Stimulated activated CD4-positive, alpha-beta T cell treated with anti-CD3 and anti-CD28 coated beads, Interleukin-12 subunit alpha, Interleukin-12 subunit beta, amount 100 ng/mL, for 48 hours (primary cell): ENCODE results near the gene TRIOBP.
"Not testable (repeated sequence)": the region's sequence is repeated elsewhere in the genome, so short reads cannot be mapped to it uniquely, and the experiment has no call there.

Experiments
- DNase-seq, 3 donors: peaks; one replicate each; pipeline ENCODE4 v3.0.0-alpha.2; 2020; ENCODE audit warnings: low read depth in 2 of 3, low spot score in 1 of 3

Gene TRIOBP

GRCh38 chr22:37769056-37769455 lies 72.2 kb downstream of the TRIOBP start:
- DNase-seq, result no peak

- no peak for DNase-seq
These were observed 74.2 kb downstream of the TRIOBP start for GRCh38 chr22:37771081-37771480.

DNA sequence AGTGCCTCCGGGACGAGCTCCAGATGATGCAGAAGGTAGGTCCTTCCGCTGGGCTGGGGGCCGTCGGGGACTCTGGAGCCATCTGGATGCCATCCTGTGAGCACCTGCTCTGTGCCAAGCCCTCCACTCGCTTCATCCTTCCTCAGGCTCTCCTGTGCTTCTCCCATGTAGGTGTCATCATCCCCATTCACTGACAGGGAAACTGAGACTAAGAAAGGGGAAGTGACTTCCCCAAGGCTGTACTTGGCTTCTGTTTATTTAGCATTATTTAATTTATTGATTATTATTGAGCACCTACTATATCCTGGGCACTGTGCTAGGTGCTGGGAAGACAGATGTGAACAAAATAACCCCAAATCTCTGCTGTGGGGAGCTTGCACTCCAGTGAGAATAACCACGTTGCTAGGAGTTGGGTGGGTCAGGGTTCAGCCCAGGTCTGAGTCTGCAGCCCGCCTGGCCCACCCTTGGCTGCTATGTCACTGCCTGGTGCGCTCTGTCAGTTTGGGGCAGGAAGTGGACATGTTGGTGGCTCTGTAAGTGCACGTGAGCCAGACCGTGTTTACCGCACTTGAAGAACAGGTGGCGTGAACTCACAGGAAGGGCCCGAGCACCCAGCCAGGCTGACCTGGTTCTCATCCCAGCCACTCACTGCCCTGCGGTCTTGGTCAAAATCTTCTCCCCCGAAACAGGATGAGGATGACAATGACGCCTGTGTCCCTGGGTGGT lies 75.0 kb downstream of the TRIOBP start:
- DNase-seq, result no peak

DNA sequence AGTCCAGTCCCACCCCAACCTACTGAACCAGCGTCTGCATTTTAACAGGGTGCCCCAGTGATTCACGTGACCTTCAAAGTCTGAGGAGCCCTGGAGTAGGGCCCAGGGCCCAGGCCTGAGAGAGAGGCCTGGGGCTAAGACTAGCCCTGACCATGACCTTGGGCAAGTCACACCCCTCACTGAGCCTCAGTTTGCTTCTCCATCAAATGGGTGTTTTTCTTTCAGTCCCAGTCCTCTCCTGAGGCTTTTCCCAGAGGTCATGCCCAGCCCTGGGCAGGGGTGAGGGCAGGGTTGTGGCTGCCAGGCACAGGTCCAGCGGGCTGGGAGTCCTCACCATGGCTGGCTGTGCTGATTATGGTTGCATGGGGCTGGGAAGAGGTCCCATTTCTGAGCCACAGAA lies 77.9 kb downstream of the TRIOBP start:
- no peak for DNase-seq

GRCh38 chr22:37775785-37776638 lies 79.2 kb downstream of the TRIOBP start:
- no peak for DNase-seq

DNA sequence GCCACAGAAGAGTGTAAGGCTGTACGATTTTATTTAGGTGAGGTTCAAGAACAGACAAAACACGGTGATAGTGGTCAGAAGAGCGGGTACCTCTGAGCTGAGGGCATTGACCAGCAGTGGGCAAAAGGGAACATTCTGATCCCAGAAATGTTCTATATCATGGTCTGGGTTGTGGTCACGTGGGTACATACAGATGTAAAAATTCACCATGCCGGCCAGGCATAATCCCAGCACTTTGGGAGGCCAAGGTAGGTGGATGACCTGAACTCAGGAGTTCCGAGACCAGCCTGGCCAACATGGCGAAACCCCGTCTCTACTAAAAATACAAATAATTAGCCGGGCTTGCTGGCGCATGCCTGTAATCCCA lies 79.8 kb downstream of the TRIOBP start:
- DNase-seq, result no peak

GRCh38 chr22:37777122-37777687 lies 80.4 kb downstream of the TRIOBP start:
- DNase-seq, result no peak

DNA sequence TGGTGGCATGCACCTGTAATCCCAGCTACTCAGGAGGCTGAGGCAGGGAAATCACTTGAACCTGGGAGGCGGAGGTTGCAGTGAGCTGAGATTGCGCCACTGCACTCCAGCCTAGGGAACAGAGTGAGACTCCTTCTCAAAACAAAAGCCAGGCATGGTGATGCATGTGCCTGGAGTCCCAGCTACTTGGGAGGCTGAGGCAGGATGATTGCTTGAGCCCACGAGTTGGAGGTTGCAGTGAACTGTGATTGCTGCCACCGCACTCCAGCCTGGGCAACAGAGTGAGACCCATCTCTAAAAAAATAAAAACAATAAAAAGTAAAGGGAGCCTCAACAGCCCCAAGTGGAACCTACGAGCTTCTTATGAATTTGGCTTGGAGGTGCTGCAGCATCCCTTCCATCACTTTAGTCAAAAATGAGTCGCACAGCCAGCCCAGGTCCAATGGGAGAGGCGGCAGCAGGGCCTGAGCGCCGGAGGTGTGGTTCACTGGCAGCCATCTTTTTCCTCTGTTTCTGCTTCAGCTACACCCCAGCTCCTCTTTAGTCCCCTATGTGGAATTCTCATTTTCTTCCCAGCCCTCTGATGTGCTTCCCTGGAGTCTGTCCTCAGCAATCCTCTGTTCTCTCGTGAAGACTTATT lies 81.6 kb downstream of the TRIOBP start:
- DNase-seq, result no peak

- no peak for DNase-seq
These were observed 84.7 kb downstream of the TRIOBP start for GRCh38 chr22:37781434-37782059.

DNA sequence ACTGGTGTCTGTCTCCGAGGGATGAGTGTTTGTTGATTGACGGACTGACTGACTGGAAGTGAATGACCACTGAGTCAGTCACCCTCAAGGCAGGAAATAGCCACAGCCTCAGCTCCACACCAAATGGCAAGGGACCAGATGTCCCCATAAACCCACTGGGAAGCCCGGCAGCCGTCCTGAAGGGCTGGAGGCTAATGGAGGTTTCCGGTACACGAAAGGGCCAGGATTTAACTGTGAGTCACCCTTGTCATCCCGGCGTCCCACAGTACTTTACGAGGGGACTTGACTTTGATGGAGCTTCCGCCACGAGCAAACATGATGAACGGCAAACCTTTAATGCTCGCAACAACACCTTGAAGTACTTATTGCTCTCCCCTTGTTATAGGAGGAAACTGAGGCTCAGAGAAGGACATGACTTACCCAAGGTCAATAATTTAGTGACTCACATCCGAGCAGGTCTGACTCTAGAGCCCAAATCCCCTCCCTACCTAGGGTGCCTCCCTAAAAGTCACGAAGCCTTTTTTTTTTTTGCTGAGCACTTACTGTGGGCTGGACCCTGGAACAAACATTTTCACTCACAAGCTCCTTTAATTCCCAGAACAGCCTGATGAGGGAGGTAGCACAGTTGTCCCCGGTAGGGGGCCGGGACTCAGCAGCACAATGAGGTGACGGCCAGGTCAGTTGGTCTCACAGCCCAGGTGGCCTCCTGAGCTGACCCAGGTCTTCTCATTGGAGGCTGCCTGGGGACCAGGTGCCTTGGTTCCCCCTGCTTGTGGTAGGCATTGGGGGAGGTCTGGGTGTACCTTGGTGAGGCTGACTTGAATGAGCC lies 85.7 kb downstream of the TRIOBP start:
- DNase-seq, result no peak

GRCh38 chr22:37784829-37785495 lies 88.1 kb downstream of the TRIOBP start:
- no peak for DNase-seq

DNA sequence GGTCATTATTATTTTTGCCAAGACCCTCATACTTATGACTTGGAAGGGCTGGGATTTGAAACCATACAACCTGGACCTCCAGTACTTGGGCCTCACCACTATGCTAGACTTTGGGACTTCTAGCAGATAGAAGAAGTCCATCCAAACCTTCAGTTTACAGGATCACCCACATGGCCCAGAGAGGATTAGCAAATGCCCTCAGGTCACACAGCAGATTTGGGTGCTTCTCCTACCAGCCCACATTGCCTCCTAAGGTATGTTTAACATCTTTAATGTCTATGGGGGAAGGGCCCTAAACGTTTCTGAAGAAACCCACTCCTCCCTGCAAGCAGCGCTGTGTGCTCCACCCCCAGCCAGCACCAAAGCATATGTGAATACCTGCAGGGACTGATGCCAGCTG lies 93.4 kb downstream of the TRIOBP start:
- DNase-seq, result no peak

GRCh38 chr22:37792494-37792893 lies 95.6 kb downstream of the TRIOBP start:
- no peak for DNase-seq

- DNase-seq, result no peak
These were observed 97.5 kb downstream of the TRIOBP start for GRCh38 chr22:37794376-37794775.

DNA sequence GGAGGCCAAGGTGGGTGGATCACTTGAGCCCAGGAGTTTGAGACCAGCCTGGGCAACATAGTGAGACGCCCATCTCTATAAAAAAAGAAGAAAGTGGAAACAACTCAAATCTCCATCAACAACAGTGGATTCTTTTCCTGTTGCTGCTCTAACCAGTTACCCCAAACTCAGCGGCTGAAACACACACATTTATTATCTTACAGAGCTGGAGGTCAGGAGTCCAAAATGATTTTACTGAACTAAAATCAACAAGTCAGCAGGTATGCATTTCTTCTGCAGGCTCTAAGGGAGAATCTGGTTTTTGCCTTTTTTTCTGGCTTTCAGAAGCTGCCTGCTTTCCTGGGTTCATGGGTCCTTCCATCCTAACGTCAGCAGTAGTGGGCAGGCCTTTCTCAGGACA lies 99.2 kb downstream of the TRIOBP start:
- DNase-seq, result no peak

DNA sequence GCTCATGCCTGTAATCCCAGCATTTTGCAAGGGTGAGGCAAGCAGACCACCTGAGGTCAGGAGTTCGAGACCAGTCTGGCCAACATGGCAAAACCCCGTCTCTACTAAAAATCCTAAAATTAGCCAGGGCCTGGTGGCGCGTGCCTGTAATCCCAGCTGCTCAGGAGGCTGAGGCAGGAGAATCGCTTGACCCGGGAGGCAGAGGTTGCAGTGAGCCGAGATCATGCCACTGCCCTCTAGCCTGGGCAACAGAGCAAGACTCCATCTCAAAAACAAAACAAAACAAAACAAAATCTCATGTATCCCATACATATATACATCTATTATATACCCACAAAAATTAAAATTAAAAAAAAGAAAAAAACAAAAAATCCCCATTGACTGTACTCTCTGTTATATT lies 100.4 kb downstream of the TRIOBP start:
- DNase-seq, result not testable (repeated sequence)

DNA sequence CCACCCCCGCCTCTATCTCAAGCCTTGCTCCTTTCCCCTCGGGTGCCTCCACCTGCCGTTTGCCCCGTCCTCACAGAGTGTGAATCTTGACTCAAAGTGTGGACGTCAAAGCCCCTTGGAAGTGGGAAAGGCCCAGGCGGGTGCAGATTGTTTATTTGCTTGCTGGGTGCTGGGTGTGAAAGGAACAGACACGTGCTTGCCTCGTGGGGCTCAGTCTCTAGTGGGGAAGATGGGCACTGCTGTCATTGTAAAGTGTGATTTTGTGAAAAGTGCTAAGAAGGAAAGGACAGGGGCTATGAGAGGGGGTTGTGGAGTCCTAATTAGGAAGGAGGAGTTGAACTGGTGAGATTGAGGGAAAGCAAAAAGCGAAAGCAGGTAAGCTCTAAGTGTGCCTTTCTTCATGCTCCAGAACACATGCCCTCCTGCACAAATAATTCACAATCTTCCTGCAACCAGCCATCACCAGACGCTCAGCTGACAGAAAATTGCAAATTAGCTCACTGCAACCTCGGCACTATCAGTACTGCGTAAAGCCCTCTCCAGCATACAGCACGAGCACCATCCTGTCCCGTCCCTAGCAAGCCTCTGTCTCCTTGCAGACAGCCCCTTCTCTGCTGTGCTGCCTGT lies 101.1 kb downstream of the TRIOBP start:
- no peak for DNase-seq

DNA sequence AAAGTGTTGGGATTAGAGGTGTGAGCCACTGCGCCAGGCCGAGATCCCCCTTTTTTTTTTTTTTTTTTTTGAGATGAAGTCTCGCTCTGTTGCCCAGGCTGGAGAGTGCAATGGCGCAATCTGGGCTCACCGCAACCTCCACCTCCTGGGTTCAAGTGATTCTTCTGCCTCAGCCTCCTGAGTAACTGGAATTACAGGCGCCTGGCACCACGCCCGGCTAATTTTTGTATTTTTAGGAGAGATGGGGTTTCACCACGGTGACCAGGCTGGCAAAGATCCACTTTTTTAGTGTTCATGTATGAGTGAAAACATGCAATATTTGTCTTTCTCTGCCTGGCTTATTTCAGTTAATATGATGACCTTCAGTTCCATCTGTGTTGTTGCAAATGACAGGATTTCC lies 103.1 kb downstream of the TRIOBP start:
- not testable (repeated sequence) for DNase-seq

GRCh38 chr22:37801946-37802309 lies 105.1 kb downstream of the TRIOBP start:
- DNase-seq, result no peak
